Measurements from ENCODE around the gene SLC9B2.

Gene SLC9B2

DNA sequence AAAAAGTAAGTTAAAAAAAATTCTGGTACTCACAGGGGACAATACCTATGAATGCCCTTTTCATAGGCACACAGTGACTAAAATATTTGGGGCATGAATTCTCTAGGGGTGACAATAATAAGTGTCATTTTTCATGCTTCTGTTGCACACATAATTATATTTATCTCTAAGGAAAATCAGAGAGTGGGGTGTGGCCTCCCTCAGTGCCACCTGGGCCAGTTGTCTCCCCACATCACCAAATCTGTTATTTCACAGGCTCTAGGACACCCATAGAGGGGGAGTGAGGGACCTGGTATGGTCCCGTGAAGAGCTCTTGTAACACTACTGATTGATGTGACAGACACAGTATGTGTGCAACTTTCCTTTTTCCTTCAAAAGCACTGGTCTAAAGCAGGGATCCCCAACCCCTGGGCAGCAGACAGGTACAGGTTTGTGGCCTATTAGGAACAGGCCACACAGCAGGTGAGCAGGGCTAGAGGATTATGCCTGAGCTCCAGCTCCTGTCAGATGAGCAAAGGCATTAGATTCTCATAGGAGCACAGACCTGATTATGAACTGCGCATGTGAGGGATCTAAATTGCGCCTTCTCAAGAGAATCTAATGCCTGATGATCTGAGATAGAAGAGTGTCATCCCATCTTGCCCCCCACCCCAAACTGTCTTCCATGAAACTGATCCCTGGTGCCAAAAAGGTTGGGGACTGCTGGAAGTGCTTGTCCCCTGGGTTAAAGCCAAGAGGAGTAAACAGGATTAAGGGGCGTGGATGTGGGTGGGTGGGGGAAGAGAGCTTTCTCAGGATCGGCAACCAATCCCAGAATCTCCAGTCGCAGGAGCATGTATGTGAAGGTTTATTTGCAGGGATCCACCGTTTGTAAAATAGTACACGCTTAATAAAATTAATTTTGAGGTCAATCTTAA, 57.9 kb downstream of the SLC9B2 start:
- peak in 1 of 3 donors; percentile 6 for DNase-seq

DNA sequence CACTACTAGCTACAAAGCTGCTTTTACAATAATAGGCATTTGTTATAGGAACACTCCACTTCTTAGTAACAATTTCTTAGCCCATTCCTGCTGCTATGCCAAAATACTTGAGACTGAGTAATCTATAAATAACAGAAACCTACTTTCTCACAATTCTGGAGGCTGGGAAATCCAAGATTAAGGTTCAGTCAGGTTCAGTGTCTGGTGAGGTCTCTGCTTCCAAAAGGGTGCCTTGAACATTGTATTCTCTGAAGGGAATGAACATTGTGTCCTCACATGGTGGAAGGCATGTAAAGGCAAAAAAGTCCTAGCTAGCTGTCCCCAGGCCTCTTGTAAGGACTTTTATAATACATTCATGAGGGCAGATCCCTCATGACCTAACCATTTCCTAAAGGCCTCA, 64.0 kb downstream of the SLC9B2 start:
- no peak for DNase-seq

DNA sequence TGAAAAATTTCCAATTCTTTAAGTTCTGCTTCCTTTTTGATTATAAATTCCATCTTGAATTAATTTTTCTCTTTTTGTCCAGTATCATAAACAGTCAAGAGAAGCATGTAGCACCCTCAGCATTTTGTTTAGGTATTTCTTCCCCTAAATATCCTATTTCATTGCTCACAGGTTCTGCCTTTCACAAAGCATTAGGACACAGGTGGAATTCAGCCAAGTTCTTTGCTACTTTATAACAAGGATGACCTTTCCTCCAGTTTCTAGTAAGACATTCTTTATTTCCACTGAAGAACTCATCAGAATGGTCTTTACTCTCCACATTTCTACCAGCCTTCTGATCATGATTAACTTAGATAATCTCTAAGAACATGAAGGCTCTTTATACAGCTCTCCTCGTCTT, 64.5 kb downstream of the SLC9B2 start:
- DNase-seq: no peak

DNA sequence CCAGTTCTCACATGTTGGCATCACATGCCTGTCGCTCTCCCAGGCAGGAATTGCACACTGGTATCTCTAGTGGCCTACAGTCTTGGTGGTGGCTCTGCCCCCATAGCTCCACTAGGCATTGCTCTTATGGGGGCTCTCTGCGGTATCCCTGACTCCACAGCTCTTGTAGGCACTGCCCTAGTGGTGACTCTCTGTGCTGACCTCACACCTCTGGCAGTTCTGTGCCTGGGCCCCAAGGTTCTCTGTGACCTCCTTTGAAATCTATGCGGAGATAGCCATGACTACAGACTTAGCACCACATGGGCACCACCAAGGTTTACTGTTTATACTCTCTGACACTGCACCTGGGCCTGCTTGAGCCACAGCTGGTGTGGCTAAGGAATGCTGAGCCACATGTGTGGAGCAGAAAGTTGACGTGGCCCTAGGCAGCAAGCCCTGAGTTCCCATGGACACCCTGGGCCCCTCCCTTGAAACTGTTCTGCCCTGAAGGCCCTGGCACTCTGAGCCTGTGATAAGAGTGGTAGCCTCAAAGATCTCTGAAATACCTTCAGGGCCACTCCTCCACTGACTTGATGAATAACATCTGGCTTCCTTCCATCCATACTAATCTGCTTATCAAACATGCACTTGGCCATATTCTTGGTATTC, 65.1 kb downstream of the SLC9B2 start:
- DNase-seq: no peak

GRCh38 chr4:103010804-103011203, 65.8 kb downstream of the SLC9B2 start:
- DNase-seq: no peak

GRCh38 chr4:103008875-103009729, 67.5 kb downstream of the SLC9B2 start:
- DNase-seq: peak; percentile 67 to 85 (median 81)

GRCh38 chr4:103002551-103002950, 74.0 kb downstream of the SLC9B2 start:
- no peak for DNase-seq

GRCh38 chr4:102994803-102995202, 81.8 kb downstream of the SLC9B2 start:
- peak; percentile 13 to 37 (median 19) for DNase-seq

- peak in 2 of 3 donors; percentile 15 to 38 for DNase-seq
Observed at GRCh38 chr4:102993985-102994384, 82.6 kb downstream of the SLC9B2 start.

- no peak for DNase-seq
Observed at GRCh38 chr4:102988429-102989020, 88.0 kb downstream of the SLC9B2 start.

DNA sequence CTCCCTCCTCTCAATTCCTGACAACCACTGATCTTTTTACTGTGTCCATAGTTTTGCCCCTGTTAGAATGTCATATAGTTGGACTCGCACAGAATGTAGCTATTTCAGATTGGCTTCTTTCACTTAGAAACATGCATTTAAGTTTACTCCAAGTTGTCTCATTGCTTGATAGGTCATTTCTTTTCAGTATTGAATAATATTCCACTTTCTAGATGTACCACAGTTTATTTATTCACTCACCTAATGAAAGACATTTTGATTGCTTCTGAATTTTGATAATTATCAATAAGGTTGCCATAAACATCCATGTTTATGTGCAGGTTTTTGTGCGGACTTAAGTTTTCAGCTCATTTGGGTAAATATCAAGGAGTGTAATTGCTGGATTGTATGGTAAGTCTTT, 95.6 kb downstream of the SLC9B2 start:
- DNase-seq: no peak
